ENCODE data around the gene SHKBP1. TPM values are rescaled to one million over a fixed set of nuclear protein-coding genes. Genes with fewer than 3 reads are reported as not detected.
A peak's percentile ranks its signal among the peaks of the same experiment; 100 is the strongest.

Gene SHKBP1
- total and polyA plus RNA-seq, 2 of the 8 experiments (the other 6 are each of a cell fraction or from before 2014, with no cell fraction given) = 74.6 to 98.8 TPM

GRCh38 chr19:40605216-40605971, 28.7 kb downstream of the SHKBP1 start:
- H3K18ac ChIP-seq (ENCODE audit: extremely low read depth, low read length) = no peak overlapping the region; the same call in 1 of the 2 replicates
- H3K56ac ChIP-seq (replicated peaks; ENCODE audit: insufficient read length, low read depth, low read length) = no peak overlapping the region
- H2AFZ ChIP-seq (ENCODE audit: low read length) = no peak overlapping the region
- H3K4me3 ChIP-seq (ENCODE audit: extremely low read depth in 1 of 4, insufficient read depth in 2 of 4, low read depth in 3 of 4, low read length in 4 of 4) = peak overlapping the region; percentile 32 to 61 (median 40)
- H3K9ac ChIP-seq (replicated peaks in 1 of 4; ENCODE audit: extremely low read depth in 1 of 4, low read depth in 3 of 4, low read length in 3 of 4) = no peak overlapping the region
- peaks cover 34% of the 10 kb centered on the region; the same call in 1 of the 2 replicates for H3K23me2 ChIP-seq (ENCODE audit: low read depth, low read length)
- CTCF ChIA-PET (ENCODE audit: partially characterized antibody) = interaction anchor here (0.8 to 11.3 kb wide), 10 partner anchors 9 to 75 kb away, joined by 3 to 100 read pairs (median 4); no protein-coding TSS in a partner anchor
- peak overlapping the region; percentile 82 to 97 for H3K4me2 ChIP-seq (ENCODE audit: insufficient read depth in 1 of 2, low read depth in 2 of 2, low read length in 2 of 2)
- H3K9me3 ChIP-seq (ENCODE audit: insufficient read depth in 2 of 2, low read depth in 1 of 2, low read length in 1 of 2) = no peaks in the 10 kb centered on the region
- POLR2A ChIA-PET (ENCODE audit: partially characterized antibody) = interaction anchor here (1.5 to 4.4 kb wide), 3 partner anchors 9 to 30 kb away, joined by 4 to 30 read pairs (median 7); no protein-coding TSS in a partner anchor
- peaks cover 6 to 53% (median 48%) of the 10 kb centered on the region in 4 experiments for H3K27me3 ChIP-seq (replicated peaks in 1 of 4; ENCODE audit: control insufficient read depth in 3 of 4, extremely low read depth in 1 of 4, insufficient read depth in 3 of 4, low read length in 3 of 4)
- peaks cover 3 to 7% of the 10 kb centered on the region in 2 experiments for H4K20me1 ChIP-seq (replicated peaks in 1 of 2; ENCODE audit: control insufficient read depth in 1 of 2, insufficient read depth in 2 of 2, low read length in 2 of 2)
- no peak overlapping the region for H3K27ac ChIP-seq (ENCODE audit: low read depth, low read length)
- peak in 1 of 2 experiments; percentile 81 for DNase-seq (ENCODE audit: low read depth in 1 of 2, low spot score in 2 of 2)
- H2BK20ac ChIP-seq (ENCODE audit: low read length) = no peak overlapping the region
- no peak overlapping the region for H3K14ac ChIP-seq (ENCODE audit: insufficient read length)
- 2% methylated on average over 46 of the region's 71 CpGs; no CpG with 5 or more reads in 1 of the 2 experiments for WGBS, 2 experiments (ENCODE audit: extremely low coverage in 1 of 2, insufficient coverage in 1 of 2, insufficient read length in 1 of 2, insufficient replicate concordance in 2 of 2, low coverage in 1 of 2, low lambda C conversion rate in 2 of 2, missing lambda C conversion rate in 1 of 2)
- no peak overlapping the region for H4K5ac ChIP-seq (ENCODE audit: insufficient read length, low read depth, low read length)
- no peaks in the 10 kb centered on the region; a peak in 1 of 8 replicates for H3K36me3 ChIP-seq (ENCODE audit: control insufficient read depth in 2 of 4, insufficient read depth in 4 of 4, low read length in 3 of 4)
- H2BK15ac ChIP-seq (ENCODE audit: low read length) = no peak overlapping the region
- peak overlapping the region; percentile 75; the same call in 1 of the 2 replicates for H2BK12ac ChIP-seq (ENCODE audit: low read depth, low read length)
- peak overlapping the region; percentile 52; the same call in 1 of the 2 replicates for H2BK5ac ChIP-seq (ENCODE audit: low read depth, low read length)
- H4K8ac ChIP-seq (ENCODE audit: extremely low read depth, insufficient read depth, low read length) = no peak overlapping the region
- peaks cover 9 to 45% (median 27%) of the 10 kb centered on the region in 4 experiments for H3K4me1 ChIP-seq (replicated peaks in 1 of 4; ENCODE audit: control insufficient read depth in 3 of 4, insufficient read depth in 4 of 4, low read length in 3 of 4)
- H3K23ac ChIP-seq (ENCODE audit: insufficient read length) = no peak overlapping the region
- no peak for FAIRE-seq
- no peaks in the 10 kb centered on the region for H3K79me2 ChIP-seq (ENCODE audit: control insufficient read depth in 1 of 2, insufficient read depth in 2 of 2, low read length in 2 of 2)
- H3K4ac ChIP-seq (replicated peaks; ENCODE audit: insufficient read length, low read depth, low read length) = no peak overlapping the region
- peak overlapping the region; percentile 6 for H2BK120ac ChIP-seq (replicated peaks; ENCODE audit: low read depth, low read length)
- 0 out of 2 replicates have a peak, but pooled peaks cover 2% of the 10 kb centered on the region for H3K79me1 ChIP-seq (ENCODE audit: low read depth, low read length)
- H2AK5ac ChIP-seq (ENCODE audit: low read depth, low read length) = no peak overlapping the region
- no peak overlapping the region for H4K91ac ChIP-seq (replicated peaks; ENCODE audit: insufficient read length, low read length)
- TF ChIP-seq EZH2 (IDR thresholded peaks at IDR 0.05; ENCODE audit: low read depth, low read length, severe bottlenecking) (peak; percentile 41), EGR1 (IDR thresholded peaks at IDR 0.05; ENCODE audit: borderline replicate concordance, low read depth, low read length) (no peak), TAF1 (IDR thresholded peaks at IDR 0.05; ENCODE audit: low read depth, low read length) (0 out of 2 replicates have a peak, but pooled peaks have one; percentile 34), E2F6 (IDR thresholded peaks at IDR 0.05) (peak; percentile 43; the same call in 1 of the 2 replicates), POU5F1 (IDR thresholded peaks at IDR 0.05; ENCODE audit: low read depth, low read length) (no peak), RAD21 (IDR thresholded peaks at IDR 0.05 in 1 of 2, conservative IDR thresholded peaks at IDR 0.05 in 1 of 2; ENCODE audit: low read depth in 2 of 2, low read length in 2 of 2) (peak in 1 of 2 experiments; percentile 11; a peak in 1 of 4 replicates), MAX (IDR thresholded peaks at IDR 0.05) (peak; percentile 78), RNF2 (IDR thresholded peaks at IDR 0.05; ENCODE audit: borderline replicate concordance, low read depth, low read length, missing control alignments, poor library complexity, severe bottlenecking) (no peak)
